HepG2 (cell line): ENCODE data around the gene HARS2. TPM values are rescaled to one million over a fixed set of nuclear protein-coding genes. Genes with fewer than 3 reads are reported as not detected.
A peak's percentile ranks its signal among the peaks of the same experiment; 100 is the strongest.

ENCODE experiments used
- ATAC-seq: fragments of 200-7000 bp; cut with Tn5 transposase; 3 replicates; pipeline ENCODE4 v1.9.1; 2020; ENCODE audit warnings: mild to moderate bottlenecking, moderate library complexity
- BruUV-seq: library from RNA; stranded (reverse); fragments of 400-500 nt; replicated peaks from 2 replicates; lab custom pipeline; 2021; lab: Mats Ljungman, UMichigan
- CTCF ChIA-PET: fragments of 300-600 bp; formaldehyde crosslinking; extraction: SDS; loops from one replicate; lab custom pipeline; 2021; ENCODE audit warnings: low total read pairs, inconsistent platforms, low intra/inter-chr PET ratio; lab: Yijun Ruan, JAX
- POLR2A ChIA-PET: fragments of 350-600 bp; sonication (Branson Sonifier 250); formaldehyde crosslinking; loops from one replicate; lab custom pipeline; 2020; ENCODE audit warnings: antibody characterized with exemption, inconsistent platforms; lab: Yijun Ruan, JAX
- DNase-seq: peaks from one replicate; pipeline ENCODE4 v3.0.0-alpha.2; 2015; ENCODE audit warnings: low spot score
- FAIRE-seq: peaks from 3 replicates; lab custom pipeline; 2011; peaks lifted over from hg19 to GRCh38; lab: Jason Lieb, UNC
- H2AFZ ChIP-seq: one replicate; pipeline ENCODE4 v1.6.1; 2011; ENCODE audit warnings: low read length, inconsistent platforms
- H3K27ac ChIP-seq: fragments of 300-600 bp; 3 replicates; pipeline ENCODE4 v1.8.0; 2011; ENCODE audit warnings: mixed run types, mild to moderate bottlenecking, mixed read lengths, low read length, inconsistent platforms; ENCODE audit not compliant: insufficient read depth; ENCODE audit errors: extremely low read length
- H3K27me3 ChIP-seq, 2 experiments: fragments of 200-600 bp in 1 of 2; 2 replicates in 1 of 2; 3 replicates in 1 of 2; pipeline versions ENCODE4 v1.6.0 to v1.8.0; 2011; ENCODE audit warnings: low read length in 2 of 2, mild to moderate bottlenecking in 2 of 2, moderate library complexity in 2 of 2, inconsistent platforms in 1 of 2; ENCODE audit not compliant: insufficient read depth in 2 of 2, control insufficient read depth in 1 of 2
- H3K36me3 ChIP-seq, 2 experiments: fragments of 200-600 bp in 1 of 2; replicated peaks in 1 of 2; 2 replicates in 1 of 2; 3 replicates in 1 of 2; pipeline versions ENCODE4 v1.5.1 to v1.8.0; 2011; ENCODE audit warnings: low read length in 2 of 2, inconsistent platforms in 1 of 2; ENCODE audit not compliant: insufficient read depth in 2 of 2, control insufficient read depth in 1 of 2
- H3K4me1 ChIP-seq: 2 replicates; pipeline ENCODE4 v1.5.1; 2012; ENCODE audit warnings: low read length, inconsistent platforms; ENCODE audit not compliant: insufficient read depth
- H3K4me2 ChIP-seq: 2 replicates; pipeline ENCODE4 v1.6.0; 2011; ENCODE audit warnings: low read depth, low read length, inconsistent platforms
- H3K4me3 ChIP-seq, 3 experiments: fragments of 200-600 bp in 1 of 3; sonication (generic), shearing (Covaris generic) in 1 of 3; replicated peaks in 1 of 3; 2 replicates each; pipeline ENCODE4 v1.5.1; 2011 to 2016; ENCODE audit warnings: low read length in 3 of 3, inconsistent platforms in 2 of 3, low read depth in 2 of 3, mild to moderate bottlenecking in 2 of 3, control low read depth in 1 of 3, mixed read lengths in 1 of 3; ENCODE audit not compliant: insufficient read depth in 1 of 3
- H3K79me2 ChIP-seq: one replicate; pipeline ENCODE4 v1.6.1; 2011; ENCODE audit warnings: low read length, inconsistent platforms; ENCODE audit not compliant: insufficient read depth
- H3K9ac ChIP-seq: 2 replicates; pipeline ENCODE4 v1.6.0; 2011; ENCODE audit warnings: mild to moderate bottlenecking, low read depth, low read length, inconsistent platforms; ENCODE audit not compliant: insufficient read depth
- H3K9me3 ChIP-seq: 2 replicates; pipeline ENCODE4 v1.5.1; 2012; ENCODE audit warnings: mild to moderate bottlenecking, low read length
- H4K20me1 ChIP-seq: 2 replicates; pipeline ENCODE4 v1.6.0; 2011; ENCODE audit warnings: inconsistent platforms, mild to moderate bottlenecking, low read length, moderate library complexity; ENCODE audit not compliant: insufficient read depth
- CREM ChIP-seq, 2 experiments: sonication (generic) in 1 of 2; formaldehyde crosslinking in 1 of 2; IDR thresholded peaks; 2 replicates each; pipeline versions ENCODE4 v1.4.0 to v1.6.1; 2016 to 2020; ENCODE audit warnings: antibody characterized with exemption in 1 of 2, mild to moderate bottlenecking in 1 of 2, missing genetic modification reagents in 1 of 2
- EEA1 ChIP-seq: sonication (generic); formaldehyde crosslinking; IDR thresholded peaks from 2 replicates; pipeline ENCODE4 v1.5.1; 2020; ENCODE audit warnings: mild to moderate bottlenecking, missing genetic modification reagents, borderline replicate concordance
- ERF ChIP-seq: IDR thresholded peaks from 2 replicates; pipeline ENCODE4 v1.6.1; 2018; ENCODE audit warnings: missing biosample characterization, missing genetic modification reagents
- GLI4 ChIP-seq: sonication (generic); formaldehyde crosslinking; IDR thresholded peaks from 2 replicates; pipeline ENCODE4 v1.5.1; 2020; ENCODE audit warnings: missing genetic modification reagents, mild to moderate bottlenecking, moderate library complexity, borderline replicate concordance
- MXD4 ChIP-seq: IDR thresholded peaks from 2 replicates; pipeline ENCODE4 v1.6.1; 2016; ENCODE audit warnings: mild to moderate bottlenecking, missing biosample characterization, missing genetic modification reagents
- NFE2 ChIP-seq: sonication (generic); formaldehyde crosslinking; IDR thresholded peaks from 2 replicates; pipeline ENCODE4 v1.4.0; 2020; ENCODE audit warnings: missing genetic modification reagents
- PAX8 ChIP-seq: sonication (generic); formaldehyde crosslinking; IDR thresholded peaks from 2 replicates; pipeline ENCODE4 v1.8.0; 2022; ENCODE audit warnings: mild to moderate bottlenecking, missing genetic modification reagents, borderline replicate concordance
- PHF8 ChIP-seq: sonication (generic); formaldehyde crosslinking; IDR thresholded peaks from 2 replicates; pipeline ENCODE4 v1.5.0; 2020; ENCODE audit warnings: missing genetic modification reagents
- RARG ChIP-seq: sonication (generic); formaldehyde crosslinking; IDR thresholded peaks from 2 replicates; pipeline ENCODE4 v1.4.0; 2020; ENCODE audit warnings: low read depth, mild to moderate bottlenecking, missing genetic modification reagents
- RCOR2 ChIP-seq: IDR thresholded peaks from 2 replicates; pipeline ENCODE4 v1.6.1; 2016; ENCODE audit warnings: missing biosample characterization, missing genetic modification reagents
- SETDB1 ChIP-seq: sonication (generic); formaldehyde crosslinking; IDR thresholded peaks from 2 replicates; pipeline ENCODE4 v1.5.1; 2020; ENCODE audit warnings: missing genetic modification reagents, mild to moderate bottlenecking, borderline replicate concordance
- SNAPC2 ChIP-seq: sonication (generic); formaldehyde crosslinking; IDR thresholded peaks from 2 replicates; pipeline ENCODE4 v1.8.1; 2022; ENCODE audit warnings: mild to moderate bottlenecking, missing genetic modification reagents
- SRSF9 ChIP-seq: fragments of 200-400 bp; formaldehyde crosslinking; IDR thresholded peaks from 2 replicates; pipeline ENCODE4 v1.6.1; 2018; ENCODE audit warnings: borderline replicate concordance, mild to moderate bottlenecking, low read depth, low read length; ENCODE audit not compliant: insufficient read depth, poor library complexity, severe bottlenecking
- TCF7 ChIP-seq: sonication (generic); IDR thresholded peaks from 2 replicates; pipeline ENCODE4 v1.6.1; 2016; ENCODE audit warnings: antibody characterized with exemption, low read depth
- ZNF160 ChIP-seq: sonication (generic); formaldehyde crosslinking; IDR thresholded peaks from 2 replicates; pipeline ENCODE4 v1.8.0; 2022; ENCODE audit warnings: mild to moderate bottlenecking, inconsistent platforms, missing genetic modification reagents
- ZNF234 ChIP-seq: sonication (generic); formaldehyde crosslinking; conservative IDR thresholded peaks from 2 replicates; pipeline ENCODE4 v1.5.1; 2020; ENCODE audit warnings: mild to moderate bottlenecking, missing genetic modification reagents
- ZNF569 ChIP-seq: sonication (generic); formaldehyde crosslinking; IDR thresholded peaks from 2 replicates; pipeline ENCODE4 v1.5.0; 2020; ENCODE audit warnings: mild to moderate bottlenecking, missing genetic modification reagents, moderate library complexity, borderline replicate concordance
- WGBS: methylation state at CpG from one replicate; pipeline ENCODE4 v1.1.6; 2017; ENCODE audit warnings: low lambda C conversion rate; 5-methylcytosine and 5-hydroxymethylcytosine counted together
- in situ Hi-C: cut with HindIII; loops from 2 replicates; pipeline ENCODE4 v1.10.0; 2017; ENCODE audit warnings: low pct_unique_long_range_greater_than_20kb; ENCODE audit not compliant: extremely low pct_ligation_motif_present
- intact Hi-C: fragments of 100-400 bp; cut with micrococcal nuclease; formaldehyde crosslinking; loops from one replicate; pipeline ENCODE4 v1.10.0; 2022; ENCODE audit not compliant: unreplicated experiment
- polyA plus RNA-seq, 8 experiments: library from polyadenylated mRNA; depleted of rRNA in 3 of 8; stranded (reverse) in 7 of 8; unstranded in 1 of 8; fragments of >200 nt; fragmentation: Illumina TruSeq in 4 of 8; extraction: Trizol in 4 of 8; gene quantifications; 2 replicates each; pipeline versions ENCODE4 v1.2.1 to v1.2.3, GENCODE V29; 2011 to 2016; ENCODE audit warnings: low read depth in 4 of 8, missing spikeins in 1 of 8, mixed read lengths in 1 of 8; ENCODE audit not compliant: insufficient read depth in 1 of 8
- total RNA-seq, 5 experiments: library from RNA; depleted of rRNA; stranded (reverse); fragments of >200 nt; fragmentation: Illumina TruSeq; extraction: Trizol; gene quantifications; 2 replicates each; pipeline ENCODE4 v1.2.3, GENCODE V29; 2016; ENCODE audit warnings: low read depth in 1 of 5
- TF ChIP-seq, protein P1 (sequence below): IDR thresholded peaks from 2 replicates; pipeline ENCODE4 v1.6.1; 2016; ENCODE audit warnings: missing compliant biosample characterization, missing genetic modification reagents, borderline replicate concordance
- TF ChIP-seq, protein P2 (sequence below): sonication (generic); formaldehyde crosslinking; IDR thresholded peaks from 2 replicates; pipeline ENCODE4 v1.4.0; 2020; ENCODE audit warnings: missing genetic modification reagents
- TF ChIP-seq, protein P3 (sequence below): IDR thresholded peaks from 2 replicates; pipeline ENCODE4 v1.6.1; 2016; ENCODE audit warnings: low read depth

Gene HARS2
- total and polyA plus RNA-seq, 2 of the 13 experiments (the other 11 are each of a cell fraction or from before 2014, with no cell fraction given), result 17.9 to 25.8 TPM

DNA sequence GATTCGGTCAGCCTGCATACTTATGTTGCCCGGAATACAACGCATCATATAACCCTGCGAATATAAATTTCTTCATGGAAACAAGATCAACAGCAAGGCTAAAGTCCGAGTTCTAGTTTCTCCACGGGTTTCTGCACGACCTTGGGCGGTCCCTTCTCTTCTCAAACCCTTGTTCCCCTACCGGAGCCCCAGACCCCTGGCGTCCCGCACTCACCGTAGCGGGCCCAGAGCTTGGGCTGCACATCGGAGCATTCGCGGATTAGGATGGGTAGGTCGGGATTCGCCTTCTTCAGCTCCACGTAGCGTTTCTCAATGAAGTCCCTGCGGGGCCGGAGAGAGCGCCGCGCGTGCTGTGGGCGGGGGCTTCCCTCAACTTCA is 44.2 kb upstream of the HARS2 start (continued):
- peak; percentile 54; the same call in 1 of the 2 replicates for TF ChIP-seq ZNF160 (CRISPR knock-in tag)
- TF ChIP-seq, protein P1, sequence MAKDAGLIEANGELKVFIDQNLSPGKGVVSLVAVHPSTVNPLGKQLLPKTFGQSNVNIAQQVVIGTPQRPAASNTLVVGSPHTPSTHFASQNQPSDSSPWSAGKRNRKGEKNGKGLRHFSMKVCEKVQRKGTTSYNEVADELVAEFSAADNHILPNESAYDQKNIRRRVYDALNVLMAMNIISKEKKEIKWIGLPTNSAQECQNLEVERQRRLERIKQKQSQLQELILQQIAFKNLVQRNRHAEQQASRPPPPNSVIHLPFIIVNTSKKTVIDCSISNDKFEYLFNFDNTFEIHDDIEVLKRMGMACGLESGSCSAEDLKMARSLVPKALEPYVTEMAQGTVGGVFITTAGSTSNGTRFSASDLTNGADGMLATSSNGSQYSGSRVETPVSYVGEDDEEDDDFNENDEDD, result no peak
- no peak for TF ChIP-seq GLI4 (CRISPR knock-in tag)
- TF ChIP-seq, protein P2, sequence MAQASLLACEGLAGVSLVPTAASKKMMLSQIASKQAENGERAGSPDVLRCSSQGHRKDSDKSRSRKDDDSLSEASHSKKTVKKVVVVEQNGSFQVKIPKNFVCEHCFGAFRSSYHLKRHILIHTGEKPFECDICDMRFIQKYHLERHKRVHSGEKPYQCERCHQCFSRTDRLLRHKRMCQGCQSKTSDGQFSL (CRISPR knock-in tag), result no peak
- no peak for TF ChIP-seq ZNF569 (CRISPR knock-in tag)
- no peak for TF ChIP-seq MXD4 (CRISPR knock-in tag)
- no peak for TF ChIP-seq NFE2
- no peak for TF ChIP-seq TCF7

DNA sequence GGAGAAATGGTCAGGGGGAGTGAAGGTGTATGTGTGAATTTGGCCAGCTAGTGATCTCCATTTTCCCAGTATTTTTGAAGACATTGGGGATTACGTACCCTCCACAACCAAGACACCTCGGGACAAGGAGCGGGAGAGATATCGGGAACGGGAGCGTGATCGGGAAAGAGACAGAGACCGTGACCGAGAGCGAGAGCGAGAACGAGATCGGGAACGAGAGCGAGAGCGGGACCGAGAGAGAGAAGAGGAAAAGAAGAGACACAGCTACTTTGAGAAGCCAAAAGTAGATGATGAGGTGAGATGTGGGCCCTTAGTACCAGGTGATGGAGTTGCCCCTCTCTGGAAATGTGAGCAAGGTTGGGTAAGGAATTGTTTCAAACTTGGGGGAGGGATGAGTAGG is 32.4 kb upstream of the HARS2 start:
- H3K9me3 ChIP-seq, result no peaks in the 10 kb centered on the region
- in situ Hi-C loops (no loop called here), intact Hi-C loops (no loop called here)
- FAIRE-seq (no peak), DNase-seq (no peak), ATAC-seq (no peak)
- no TSS peak for BruUV-seq
- H3K27me3 ChIP-seq, result no peaks in the 10 kb centered on the region
- ChIA-PET POLR2A (no interaction called here), CTCF (no interaction called here)
- H4K20me1 ChIP-seq, result no peaks in the 10 kb centered on the region
- no peaks in the 10 kb centered on the region for H3K79me2 ChIP-seq
- H3K4me2 ChIP-seq, result no peak overlapping the region
- WGBS, result 98% methylated on average over 17 of the region's 17 CpGs
- H3K4me1 ChIP-seq, result peaks cover 8% of the 10 kb centered on the region
- H3K9ac ChIP-seq, result no peak overlapping the region
- H3K27ac ChIP-seq, result no peak overlapping the region
- H3K4me3 ChIP-seq, result no peak overlapping the region
- H2AFZ ChIP-seq, result no peak overlapping the region
- peaks cover 38 to 80% of the 10 kb centered on the region in 2 experiments for H3K36me3 ChIP-seq
- TF ChIP-seq SNAPC2 (CRISPR knock-in tag), result no peak
- no peak for TF ChIP-seq RCOR2 (CRISPR knock-in tag)
- TF ChIP-seq CREM (IDR thresholded peaks at IDR 0.05), result no peak
- no peak for TF ChIP-seq CREM (CRISPR knock-in tag; IDR thresholded peaks at IDR 0.05)
- no peak for TF ChIP-seq RARG (CRISPR knock-in tag)
- no peak for TF ChIP-seq SRSF9
- TF ChIP-seq, protein P3, sequence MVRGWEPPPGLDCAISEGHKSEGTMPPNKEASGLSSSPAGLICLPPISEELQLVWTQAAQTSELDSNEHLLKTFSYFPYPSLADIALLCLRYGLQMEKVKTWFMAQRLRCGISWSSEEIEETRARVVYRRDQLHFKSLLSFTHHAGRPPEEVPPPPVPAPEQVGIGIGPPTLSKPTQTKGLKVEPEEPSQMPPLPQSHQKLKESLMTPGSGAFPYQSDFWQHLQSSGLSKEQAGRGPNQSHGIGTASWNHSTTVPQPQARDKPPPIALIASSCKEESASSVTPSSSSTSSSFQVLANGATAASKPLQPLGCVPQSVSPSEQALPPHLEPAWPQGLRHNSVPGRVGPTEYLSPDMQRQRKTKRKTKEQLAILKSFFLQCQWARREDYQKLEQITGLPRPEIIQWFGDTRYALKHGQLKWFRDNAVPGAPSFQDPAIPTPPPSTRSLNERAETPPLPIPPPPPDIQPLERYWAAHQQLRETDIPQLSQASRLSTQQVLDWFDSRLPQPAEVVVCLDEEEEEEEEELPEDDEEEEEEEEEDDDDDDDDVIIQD, result no peak
- no peak for TF ChIP-seq PHF8 (CRISPR knock-in tag)
- TF ChIP-seq ZNF569 (CRISPR knock-in tag), result no peak
- TF ChIP-seq ZNF234 (CRISPR knock-in tag), result no peak
- no peak for TF ChIP-seq EEA1 (CRISPR knock-in tag)
- TF ChIP-seq SETDB1 (CRISPR knock-in tag), result no peak
- TF ChIP-seq ERF (CRISPR knock-in tag), result no peak
- no peak for TF ChIP-seq PAX8 (CRISPR knock-in tag)
